Right lobe of liver (tissue), 4 donors: ENCODE data around the gene GNAT3.

Source experiments
- CTCF ChIP-seq, 4 donors: fragments of 200-600 bp in 3 of 4; fragments of 450-650 bp in 1 of 4; IDR thresholded peaks; one replicate each; pipeline versions ENCODE4 v1.5.1 to v1.8.0; 2016 to 2022; ENCODE audit warnings: antibody characterized with exemption in 4 of 4, mild to moderate bottlenecking in 2 of 4
- POLR2A ChIP-seq: fragments of 450-650 bp; IDR thresholded peaks from one replicate; pipeline ENCODE4 v1.6.1; 2017; ENCODE audit warnings: antibody characterized with exemption, mild to moderate bottlenecking
- donor health status: DM: no; HTN: no; CAD: no.
- donor health status: DM: no; HTN: no; CAD: no.
- donor health status: DM: no; HTN: yes; CAD: no.

GRCh38 chr7:80533287-80533686 is 21.4 kb upstream of the GNAT3 start:
- TF ChIP-seq CTCF (IDR thresholded peaks at IDR 0.05), result no peak
- no peak for TF ChIP-seq POLR2A
